Frontal cortex (tissue), 4 donors: ENCODE measurements around the gene FCRL5. TPM values are rescaled to one million over a fixed set of nuclear protein-coding genes. Genes with fewer than 3 reads are reported as not detected.
A peak's percentile ranks its signal among the peaks of the same experiment; 100 is the strongest.

ENCODE experiments used
- DNase-seq, 2 donors: peaks; one replicate each; pipeline ENCODE4 v3.0.0; 2012; ENCODE audit warnings: low spot score in 2 of 2
- FAIRE-seq: peaks from 2 replicates; lab custom pipeline; 2012; peaks lifted over from hg19 to GRCh38; lab: Jason Lieb, UNC
- total RNA-seq: library from RNA; depleted of rRNA; stranded (reverse); fragments of >200 nt; gene quantifications from one replicate; pipeline ENCODE4 v1.2.3, GENCODE V29; 2014
- donor health status: control.
- donor health status: control.
- donor health status: control.

Gene FCRL5
- total RNA-seq, 1 donor from 2014 or later, result not detected

DNA sequence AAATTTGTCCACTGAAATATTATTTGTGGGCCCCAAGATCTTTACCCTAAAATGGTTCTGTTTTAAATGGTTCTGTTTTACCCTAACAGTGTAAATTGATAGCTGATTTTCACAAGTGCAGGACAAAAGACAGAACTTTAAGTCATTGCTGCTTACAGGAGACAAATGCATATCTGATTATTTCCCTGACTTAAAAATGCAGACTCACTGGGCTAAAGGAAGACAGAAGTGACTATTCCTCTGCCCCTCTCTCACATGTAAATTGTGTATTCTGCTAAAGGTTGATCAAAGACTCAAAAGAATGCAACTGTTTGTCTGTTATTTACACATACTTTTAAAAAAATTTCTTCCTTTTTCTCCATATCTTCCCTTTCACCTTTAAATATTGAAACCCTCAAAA is 12.7 kb downstream of the FCRL5 start:
- FAIRE-seq (no peak), DNase-seq (no peak)

DNA sequence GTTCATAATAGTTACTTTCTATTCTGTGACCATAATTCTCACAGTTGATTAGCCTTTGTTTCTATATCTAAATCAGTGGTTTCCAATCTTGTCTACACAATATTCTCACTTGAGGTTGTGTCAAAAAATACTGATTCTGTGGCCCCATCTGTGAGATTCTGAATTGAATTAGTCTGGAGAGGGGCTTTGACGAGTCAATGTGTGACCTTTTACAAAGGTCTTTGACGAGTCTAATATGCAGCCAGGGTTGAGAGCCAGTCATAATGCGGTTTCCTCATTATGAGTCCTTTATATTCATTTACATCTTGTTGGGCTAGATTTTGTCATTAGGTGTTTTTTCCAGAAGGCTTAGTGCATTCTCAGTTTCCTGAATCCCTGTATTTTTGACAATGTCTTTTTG is 19.7 kb downstream of the FCRL5 start:
- no peak for DNase-seq
- FAIRE-seq, result no peak

GRCh38 chr1:157523774-157524493 is 28.4 kb downstream of the FCRL5 start:
- no peak for FAIRE-seq
- DNase-seq, result no peak

GRCh38 chr1:157521056-157521455 is 31.3 kb downstream of the FCRL5 start:
- FAIRE-seq (no peak), DNase-seq (no peak)

DNA sequence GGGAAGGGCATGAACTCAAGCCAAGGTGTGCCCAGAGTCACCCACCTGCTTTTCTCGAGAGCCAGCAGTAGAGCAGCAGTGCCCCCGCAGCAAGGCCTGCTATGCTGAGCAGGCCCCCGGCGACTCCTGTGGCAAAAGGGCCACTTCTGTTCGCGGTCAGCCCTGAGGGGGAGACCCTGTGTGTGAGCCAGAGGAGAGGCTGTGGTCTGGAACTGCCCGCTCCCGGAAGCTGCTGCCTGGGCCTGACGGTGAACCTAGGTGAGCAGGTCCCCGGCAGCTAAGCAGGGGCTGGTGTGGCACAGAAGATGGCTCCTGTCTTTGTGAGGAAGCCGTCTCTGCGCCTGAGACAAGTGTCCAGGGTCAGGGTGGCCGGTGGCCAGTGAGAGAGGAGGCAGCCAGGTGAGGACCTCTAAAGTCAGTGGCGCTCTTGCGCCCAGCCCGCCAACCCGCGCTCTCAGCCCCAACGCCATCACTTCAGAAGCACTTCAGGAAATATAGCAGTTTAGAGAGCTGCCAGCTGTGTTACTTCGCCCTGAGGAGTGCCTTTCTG is 31.9 kb downstream of the FCRL5 start:
- DNase-seq (no peak), FAIRE-seq (no peak)

- no peak for DNase-seq
- FAIRE-seq, result no peak
These were observed 32.9 kb downstream of the FCRL5 start for GRCh38 chr1:157519451-157519850.

GRCh38 chr1:157517016-157517415 is 35.3 kb downstream of the FCRL5 start:
- no peak for FAIRE-seq
- DNase-seq, result no peak

- FAIRE-seq (no peak), DNase-seq (no peak)
These were observed 36.6 kb downstream of the FCRL5 start for GRCh38 chr1:157515709-157516108.

GRCh38 chr1:157515141-157515540 is 37.2 kb downstream of the FCRL5 start:
- no peak for DNase-seq
- FAIRE-seq, result no peak

DNA sequence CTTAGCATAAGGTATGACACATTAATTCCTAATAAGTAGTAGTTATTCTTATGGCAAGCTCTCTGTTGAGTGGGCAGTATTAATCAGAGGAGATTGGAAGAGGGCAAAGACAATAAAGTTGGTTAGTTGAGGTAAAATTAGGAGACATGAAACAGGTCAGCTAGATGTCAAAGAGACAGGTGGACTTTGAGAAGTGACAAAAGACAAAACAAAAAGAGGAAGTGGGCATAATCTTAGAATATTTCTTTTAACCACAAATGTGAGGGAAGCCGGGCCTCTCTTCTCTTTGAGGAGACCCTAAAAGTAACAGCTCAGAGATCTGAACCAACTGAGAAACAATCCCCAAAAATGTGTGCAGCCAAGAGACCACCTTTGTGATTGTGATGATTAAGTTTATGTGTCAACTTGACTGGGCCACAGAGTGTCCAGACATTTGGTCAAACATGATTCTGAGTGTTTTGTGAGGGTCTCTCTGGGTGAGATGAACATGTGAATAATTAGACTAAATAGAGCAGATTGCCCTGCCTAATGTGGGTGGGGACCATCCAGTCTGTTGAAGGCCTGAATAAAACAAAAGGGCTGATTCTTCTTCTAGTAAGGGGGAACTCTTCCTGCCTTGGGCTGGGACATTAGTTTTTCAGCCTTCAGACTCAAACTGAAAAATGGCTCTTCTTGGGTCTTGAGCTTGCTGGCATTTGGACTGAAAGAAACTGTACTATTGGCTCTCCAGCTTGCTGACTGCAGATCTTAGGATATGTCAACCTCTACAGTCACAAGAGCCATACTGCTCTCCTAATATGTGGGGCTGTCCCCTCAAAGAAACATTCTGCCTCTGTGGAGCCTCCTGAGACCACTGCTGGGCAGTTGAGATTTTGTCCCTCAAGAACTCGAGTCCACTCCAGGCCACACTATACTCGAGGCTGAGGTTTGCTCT is 40.0 kb downstream of the FCRL5 start:
- DNase-seq (no peak), FAIRE-seq (no peak)

DNA sequence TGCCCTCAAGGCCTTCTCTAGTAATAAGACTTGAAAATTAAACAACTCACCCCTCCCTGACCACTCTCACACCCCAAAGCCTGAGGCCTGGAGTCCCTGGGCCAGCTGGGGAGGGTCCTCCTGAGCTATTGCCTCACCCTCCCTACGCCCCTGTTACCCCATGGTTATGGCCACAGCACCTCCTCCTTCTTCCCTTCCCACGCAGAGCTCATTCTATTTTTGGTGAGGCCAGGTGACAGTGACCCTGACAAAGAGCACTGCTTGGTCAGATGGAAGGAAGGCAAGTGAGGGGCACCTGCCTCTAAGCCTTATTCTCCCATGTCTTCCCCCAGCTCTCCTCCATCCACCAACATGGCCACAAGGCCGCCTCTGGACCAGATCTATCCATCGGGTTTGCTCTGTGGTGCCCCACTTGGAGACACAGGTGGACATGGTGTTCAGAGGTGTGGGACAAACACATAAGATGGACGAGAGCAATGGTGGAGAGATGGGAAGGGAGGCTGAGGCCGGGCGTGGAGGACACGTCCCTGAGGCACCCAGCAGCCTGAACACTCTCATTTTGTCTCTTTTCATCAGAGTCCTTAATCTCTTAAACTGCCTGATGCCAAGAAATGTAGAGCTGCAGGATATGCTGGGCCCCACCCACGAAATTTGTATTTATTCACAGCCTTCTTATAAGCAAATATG is 42.6 kb downstream of the FCRL5 start:
- no peak for FAIRE-seq
- no peak for DNase-seq

GRCh38 chr1:157505481-157506272 is 46.6 kb downstream of the FCRL5 start:
- no peak for FAIRE-seq
- DNase-seq, result peak in 1 of 2 donors; percentile 51

DNA sequence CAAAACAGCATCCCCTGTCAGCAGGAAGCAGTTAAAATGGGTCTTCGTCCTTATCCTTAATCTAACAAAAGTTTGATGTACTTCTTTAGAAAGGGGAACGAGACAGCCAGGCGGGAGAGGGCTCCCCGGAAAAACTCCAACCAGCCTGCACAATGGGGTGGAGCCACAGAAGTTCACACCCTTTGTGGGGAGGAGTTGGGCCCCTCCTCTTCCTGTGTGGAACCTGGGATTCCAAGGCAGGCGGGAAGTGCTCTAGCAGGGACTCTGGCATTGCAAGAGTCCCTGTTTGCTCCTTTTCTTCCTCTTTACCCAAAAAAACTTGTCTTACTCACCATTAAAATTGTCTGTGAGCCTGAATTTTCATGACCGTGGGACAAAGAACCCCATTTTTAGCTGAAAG is 47.7 kb downstream of the FCRL5 start:
- no peak for DNase-seq
- FAIRE-seq, result no peak

DNA sequence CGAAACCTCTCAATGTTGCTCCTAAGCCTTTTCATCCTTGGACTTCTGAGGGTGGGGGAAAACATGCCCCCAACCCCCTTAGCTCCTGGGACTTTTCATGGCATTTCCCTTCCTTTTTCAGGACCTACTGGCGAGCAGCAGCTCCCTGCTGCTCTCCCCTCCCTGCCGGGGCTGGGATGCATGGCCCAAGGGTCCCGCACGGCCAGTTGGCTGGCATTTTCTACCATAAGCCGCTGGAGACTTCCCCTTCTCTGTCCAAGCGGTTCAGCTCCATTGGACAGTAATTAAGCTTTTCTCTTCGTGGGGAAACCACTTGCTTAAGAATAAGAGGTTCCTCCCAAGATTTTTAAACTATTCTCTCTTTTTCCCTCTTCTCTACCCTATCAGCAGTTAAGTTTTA is 52.8 kb downstream of the FCRL5 start:
- DNase-seq, result no peak
- FAIRE-seq, result no peak

DNA sequence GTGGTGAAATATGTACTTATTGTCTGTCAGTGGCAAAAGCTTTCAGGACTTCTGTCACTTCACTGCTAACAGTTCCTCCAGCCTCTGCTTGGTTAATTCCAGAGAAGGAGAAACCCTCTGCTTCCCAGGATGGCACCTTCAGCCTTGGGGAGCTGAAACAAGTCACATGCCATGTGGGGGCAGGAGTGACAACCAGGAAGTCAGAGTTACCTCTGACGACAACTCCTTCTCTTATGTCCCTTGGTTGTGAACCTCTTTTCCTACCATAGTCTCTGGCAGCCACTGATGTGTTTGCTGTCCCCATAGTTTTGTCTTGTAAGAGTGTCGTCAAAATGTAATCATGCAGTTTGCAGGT is 53.6 kb downstream of the FCRL5 start:
- no peak for DNase-seq
- FAIRE-seq, result no peak

GRCh38 chr1:157497987-157498735 is 54.2 kb downstream of the FCRL5 start:
- DNase-seq (no peak), FAIRE-seq (no peak)

GRCh38 chr1:157497284-157497683 is 55.0 kb downstream of the FCRL5 start:
- FAIRE-seq, result no peak
- DNase-seq, result no peak

- DNase-seq (peak in 1 of 2 donors; percentile 25), FAIRE-seq (no peak)
These were observed 56.2 kb downstream of the FCRL5 start for GRCh38 chr1:157496121-157496526.

DNA sequence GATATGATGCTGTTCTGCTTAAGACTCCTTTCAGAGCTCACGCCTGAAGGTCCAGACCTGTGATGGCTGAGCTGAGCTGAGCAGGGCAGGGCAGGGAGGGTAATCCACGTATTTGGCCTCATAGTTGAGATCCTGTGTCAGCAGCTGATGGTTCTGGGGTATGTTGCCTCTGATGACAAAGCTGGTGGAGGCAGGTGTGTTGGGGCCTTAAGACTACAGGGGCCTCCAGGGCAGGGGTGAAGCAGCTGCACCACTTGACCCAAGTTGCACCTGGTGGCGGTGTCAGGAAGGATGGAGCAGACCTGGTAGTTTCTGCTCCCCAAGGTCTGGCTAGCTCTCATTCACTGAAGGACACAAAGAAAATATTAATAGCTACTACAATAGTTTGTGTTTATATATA is 57.0 kb downstream of the FCRL5 start:
- FAIRE-seq (no peak), DNase-seq (no peak)
